Activated T-cell treated with anti-CD3 and anti-CD28 coated beads, Interleukin-2, amount 50 U/mL, for 4 hours (primary cell): Measurements from ENCODE around the gene RHOBTB3. TPM values are rescaled to one million over a fixed set of nuclear protein-coding genes. Genes with fewer than 3 reads are reported as not detected.

Experiments
- ATAC-seq, 2 donors: fragments of 200-7000 bp; cut with Tn5 transposase; one replicate each; pipeline ENCODE4 v1.10.0; 2021
- DNase-seq: peaks from one replicate; pipeline ENCODE4 v3.0.0-alpha.2; 2020
- H3K27me3 Mint-ChIP-seq: one replicate; pipeline ENCODE4 v1.8.0; 2021; ENCODE audit warnings: low read depth, mixed read lengths
- H3K36me3 Mint-ChIP-seq: one replicate; pipeline ENCODE4 v1.8.0; 2022; ENCODE audit warnings: mixed read lengths; ENCODE audit not compliant: insufficient read depth
- H3K4me1 Mint-ChIP-seq: one replicate; pipeline ENCODE4 v1.8.0; 2021; ENCODE audit warnings: low read depth, mixed read lengths
- H3K4me3 Mint-ChIP-seq: one replicate; pipeline ENCODE4 v1.8.0; 2021; ENCODE audit warnings: mild to moderate bottlenecking, moderate library complexity, mixed read lengths
- H3K9me3 Mint-ChIP-seq: one replicate; pipeline ENCODE4 v1.8.0; 2021; ENCODE audit warnings: mixed read lengths
- total RNA-seq, 3 donors: library from RNA; stranded (reverse); gene quantifications; one replicate each; pipeline ENCODE4 v1.2.1, GENCODE V29; 2021

RHOBTB3 gene
- total RNA-seq, 3 donors from 2014 or later, result 2.2 to 5.0 (median 3.9) TPM

DNA sequence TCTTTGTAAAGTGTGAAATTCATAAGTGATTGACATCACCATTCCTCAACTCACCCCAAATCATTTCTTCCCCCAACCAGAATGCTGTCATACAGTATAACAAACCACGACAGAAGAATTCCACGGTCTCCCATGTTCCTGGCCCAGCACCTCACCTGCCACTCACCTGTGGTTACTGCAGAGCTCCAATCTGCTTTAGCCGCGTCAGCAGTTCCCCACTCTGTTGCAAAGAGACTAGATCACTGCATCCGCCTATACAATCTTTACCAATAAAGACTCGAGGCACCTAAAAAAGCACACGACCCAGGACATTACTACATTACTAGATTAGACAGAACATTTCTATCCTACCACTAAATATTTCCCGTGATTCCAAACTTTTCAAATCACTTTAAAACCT, 85.2 kb downstream of the RHOBTB3 start:
- DNase-seq, result no peak
- no peaks in the 10 kb centered on the region for H3K9me3 Mint-ChIP-seq
- H3K4me1 Mint-ChIP-seq, result peaks cover 89% of the 10 kb centered on the region
- H3K36me3 Mint-ChIP-seq, result peaks cover 31% of the 10 kb centered on the region
- H3K4me3 Mint-ChIP-seq, result peak overlapping the region; percentile 25
- no peak for ATAC-seq
- no peaks in the 10 kb centered on the region for H3K27me3 Mint-ChIP-seq

DNA sequence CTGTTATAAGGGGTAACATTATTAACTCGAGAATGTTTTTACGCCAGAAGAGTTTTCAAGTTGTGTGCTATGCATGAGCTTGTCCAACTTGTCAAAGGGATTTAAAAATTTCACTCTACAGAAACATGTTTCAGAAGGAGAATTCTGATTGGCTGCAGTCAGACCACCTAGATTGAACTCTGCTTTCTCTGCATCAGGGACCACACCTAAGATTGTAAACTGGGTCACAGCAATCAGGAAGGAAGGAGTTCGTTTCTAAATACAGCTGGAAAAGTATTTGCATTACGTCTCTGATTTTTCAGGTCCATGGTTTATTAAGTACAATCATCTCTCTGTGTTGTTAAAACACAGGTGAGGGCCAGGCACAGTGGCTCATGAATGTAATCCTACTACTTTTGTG, 85.6 kb downstream of the RHOBTB3 start:
- Mint-ChIP-seq H3K4me1 (peaks cover 89% of the 10 kb centered on the region), H3K27me3 (no peaks in the 10 kb centered on the region), H3K36me3 (peaks cover 29% of the 10 kb centered on the region), H3K9me3 (no peaks in the 10 kb centered on the region), H3K4me3 (peak overlapping the region; percentile 83)
- no peak for DNase-seq
- no peak for ATAC-seq

DNA sequence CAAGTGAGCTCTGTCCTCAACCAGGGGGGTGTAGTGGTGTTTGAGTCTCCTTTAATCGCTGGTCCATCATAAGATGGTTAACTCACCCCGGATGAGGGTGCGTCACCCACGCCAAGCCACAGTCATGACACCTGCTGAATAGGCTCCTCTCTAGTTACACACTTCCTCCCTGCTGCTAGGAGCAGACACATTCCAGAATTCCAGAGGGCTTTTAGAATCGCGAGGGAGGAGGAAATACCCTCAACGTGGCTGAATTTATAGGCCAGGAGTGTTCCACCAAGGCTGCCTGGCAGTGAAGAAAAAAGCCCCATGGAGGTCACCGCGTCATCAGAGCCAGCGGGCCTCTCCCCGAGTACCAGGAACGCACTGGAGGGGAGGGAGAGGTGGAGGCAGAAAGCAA, 86.3 kb downstream of the RHOBTB3 start:
- H3K4me1 Mint-ChIP-seq, result peaks cover 85% of the 10 kb centered on the region
- peaks cover 24% of the 10 kb centered on the region for H3K36me3 Mint-ChIP-seq
- H3K27me3 Mint-ChIP-seq, result no peaks in the 10 kb centered on the region
- DNase-seq, result no peak
- no peaks in the 10 kb centered on the region for H3K9me3 Mint-ChIP-seq
- ATAC-seq, result peak; percentile 41 to 43
- H3K4me3 Mint-ChIP-seq, result peak overlapping the region; percentile 83

DNA sequence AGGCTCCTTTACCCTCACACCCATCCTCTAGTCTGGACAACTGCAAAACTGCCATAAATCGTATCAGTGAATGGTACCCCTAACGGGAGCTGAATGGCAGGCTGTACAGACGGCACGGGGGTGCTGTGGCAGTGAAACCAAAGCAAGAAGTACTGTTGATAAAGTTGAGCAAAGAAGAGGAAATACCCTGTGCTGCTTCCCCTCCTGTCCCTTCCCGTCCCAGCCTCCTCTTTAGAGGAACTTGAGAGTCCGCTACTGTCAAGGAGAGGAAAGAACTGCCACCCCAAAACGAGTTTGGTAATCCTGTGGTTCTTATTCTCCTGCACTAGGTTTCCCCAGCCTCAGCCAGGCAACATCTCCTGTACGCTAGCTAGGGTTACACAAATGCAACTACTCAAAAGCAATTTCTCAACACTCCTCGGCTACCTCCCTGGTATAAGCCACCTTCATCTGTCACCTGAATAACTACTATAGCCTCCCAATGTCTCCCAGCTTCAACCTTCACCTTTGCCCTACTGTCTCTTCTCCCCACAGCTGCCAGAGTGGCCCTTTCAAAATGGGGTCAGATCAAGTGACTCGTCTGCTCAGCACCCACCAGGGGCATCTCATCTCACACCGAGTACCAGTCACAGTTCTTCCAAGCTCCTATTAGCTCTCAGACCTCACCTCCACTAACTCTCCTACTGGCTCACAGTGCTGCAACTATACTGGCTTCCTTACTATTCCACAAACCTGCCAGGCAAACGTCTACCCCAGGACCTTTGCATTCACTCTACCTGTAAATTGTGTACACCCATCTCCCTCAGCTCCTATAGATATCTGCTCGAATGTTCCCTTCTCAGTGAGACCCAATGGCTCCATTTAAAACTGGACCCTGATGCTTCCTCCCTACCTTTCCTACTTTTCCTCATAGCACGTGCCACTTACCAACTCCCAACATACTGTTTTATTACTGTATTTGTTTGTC, 87.3 kb downstream of the RHOBTB3 start:
- DNase-seq, result no peak
- ATAC-seq, result peak; percentile 28 to 44
- H3K9me3 Mint-ChIP-seq, result no peaks in the 10 kb centered on the region
- peaks cover 17% of the 10 kb centered on the region for H3K36me3 Mint-ChIP-seq
- peak overlapping the region; percentile 83 for H3K4me3 Mint-ChIP-seq
- H3K27me3 Mint-ChIP-seq, result no peaks in the 10 kb centered on the region
- peaks cover 85% of the 10 kb centered on the region for H3K4me1 Mint-ChIP-seq

DNA sequence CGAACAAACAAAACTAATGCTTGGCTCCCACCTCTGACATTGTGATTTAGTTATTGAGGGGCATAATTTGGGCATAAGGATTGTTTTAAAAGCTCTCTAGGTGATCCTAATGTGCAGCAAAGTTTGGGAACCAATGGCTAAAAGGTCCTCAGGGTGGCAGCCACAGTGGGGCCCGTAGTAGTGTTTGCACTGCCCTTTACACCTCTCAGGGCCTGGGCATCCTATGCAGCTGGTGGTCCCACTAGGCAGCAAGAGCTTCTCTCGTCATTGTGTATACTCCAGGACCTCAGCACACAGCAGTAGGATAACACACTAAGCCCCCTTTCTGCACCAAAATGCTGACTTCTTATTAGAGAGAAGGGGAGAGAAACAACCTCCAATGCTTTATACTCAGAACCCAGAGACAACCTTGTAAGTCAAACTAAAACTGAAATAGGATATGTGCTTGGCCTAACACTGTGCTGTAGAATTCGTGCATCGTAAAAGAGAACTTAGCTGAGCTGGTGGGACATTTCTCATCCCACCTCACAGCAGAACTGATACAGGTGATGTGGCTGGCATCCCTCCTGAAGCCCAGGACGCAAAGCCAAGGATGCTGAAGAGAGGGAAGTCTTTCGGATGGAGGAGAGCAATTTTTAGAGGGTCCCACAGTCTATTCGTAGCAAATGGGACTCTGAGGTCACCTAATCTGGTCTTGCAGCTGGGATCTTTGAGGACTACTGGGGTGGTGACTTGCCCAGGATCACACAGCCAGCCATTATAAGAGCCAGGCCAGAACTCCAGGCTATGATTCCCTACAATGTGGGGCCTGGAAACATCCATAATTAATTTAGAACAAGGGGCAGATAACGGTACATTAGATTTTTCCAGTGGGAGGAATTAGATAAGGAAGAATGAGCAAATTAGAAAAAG, 90.2 kb downstream of the RHOBTB3 start:
- DNase-seq (no peak), ATAC-seq (peak; percentile 19 to 21)
- Mint-ChIP-seq H3K4me3 (peak overlapping the region; percentile 96), H3K4me1 (peaks cover 85% of the 10 kb centered on the region), H3K27me3 (no peaks in the 10 kb centered on the region), H3K36me3 (peaks cover 3% of the 10 kb centered on the region), H3K9me3 (no peaks in the 10 kb centered on the region)

DNA sequence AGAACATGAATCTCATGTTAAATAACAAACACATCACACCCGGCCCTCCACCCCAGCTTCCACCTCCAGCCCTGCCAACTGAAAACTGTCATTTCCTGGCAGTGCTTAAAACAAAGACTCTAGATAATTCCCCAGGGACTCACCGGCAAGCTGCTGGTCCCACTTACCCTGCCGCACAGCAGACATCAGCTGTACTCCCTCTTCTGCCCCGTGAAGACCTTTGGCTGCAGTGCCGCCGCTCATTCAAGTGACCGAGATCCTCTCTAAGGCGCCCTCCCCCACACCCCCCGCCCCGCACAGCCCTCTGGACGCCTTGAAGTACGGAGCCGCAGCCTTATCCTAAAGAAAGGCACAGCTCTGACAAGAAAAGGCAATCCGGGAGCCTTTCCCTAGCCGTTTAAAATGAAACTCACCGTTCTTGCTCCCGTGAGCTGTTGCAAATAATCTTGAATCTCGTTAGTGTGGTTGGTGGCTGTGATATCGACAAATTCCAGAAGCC, 91.0 kb downstream of the RHOBTB3 start:
- ATAC-seq (peak; percentile 12 to 15), DNase-seq (no peak)
- Mint-ChIP-seq H3K36me3 (no peaks in the 10 kb centered on the region), H3K4me3 (peak overlapping the region; percentile 96), H3K27me3 (no peaks in the 10 kb centered on the region), H3K9me3 (no peaks in the 10 kb centered on the region), H3K4me1 (peaks cover 78% of the 10 kb centered on the region)

DNA sequence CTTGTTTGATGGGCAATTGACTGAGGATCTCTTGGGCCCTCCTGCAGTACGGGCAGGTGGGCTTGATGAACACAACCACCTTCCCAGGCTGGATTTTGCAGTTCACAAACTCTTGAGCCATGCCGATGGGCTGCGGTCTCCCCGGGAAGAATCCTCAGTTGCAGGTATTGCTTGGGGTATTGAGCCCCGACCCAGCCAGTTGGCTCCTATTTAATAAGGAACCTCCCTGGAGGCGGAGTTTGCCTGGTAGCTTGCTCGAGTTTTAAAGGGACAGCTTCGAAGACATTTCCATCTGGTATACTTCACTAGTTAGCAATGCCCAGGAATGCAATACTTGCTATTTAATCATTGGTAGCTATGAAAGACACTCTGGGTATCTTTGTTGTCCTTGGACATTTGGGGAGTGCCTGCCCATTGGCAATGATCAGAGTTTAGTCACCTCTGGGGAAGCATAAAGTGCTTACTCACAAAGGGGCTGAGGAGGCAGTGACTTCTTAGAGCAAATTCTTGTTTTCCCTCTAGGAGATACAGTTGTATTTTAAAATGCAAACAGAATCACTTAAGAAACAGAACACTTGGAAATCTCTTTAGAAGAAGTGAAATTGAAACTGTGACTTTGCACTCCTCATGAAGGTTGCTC, 91.5 kb downstream of the RHOBTB3 start, which contains the start of gene GLRX:
GLRX (minus strand) TSS at position 185 of the 640 bp plus-strand sequence; CDS start at position 121, 64 bp downstream.
- Mint-ChIP-seq H3K4me1 (peaks cover 77% of the 10 kb centered on the region), H3K9me3 (no peaks in the 10 kb centered on the region), H3K27me3 (no peaks in the 10 kb centered on the region), H3K4me3 (peak within 1 kb of the TSS; percentile 96), H3K36me3 (no peaks in the 10 kb centered on the region)
- ATAC-seq (peak; percentile 40 to 47), DNase-seq (peak; percentile 27)

DNA sequence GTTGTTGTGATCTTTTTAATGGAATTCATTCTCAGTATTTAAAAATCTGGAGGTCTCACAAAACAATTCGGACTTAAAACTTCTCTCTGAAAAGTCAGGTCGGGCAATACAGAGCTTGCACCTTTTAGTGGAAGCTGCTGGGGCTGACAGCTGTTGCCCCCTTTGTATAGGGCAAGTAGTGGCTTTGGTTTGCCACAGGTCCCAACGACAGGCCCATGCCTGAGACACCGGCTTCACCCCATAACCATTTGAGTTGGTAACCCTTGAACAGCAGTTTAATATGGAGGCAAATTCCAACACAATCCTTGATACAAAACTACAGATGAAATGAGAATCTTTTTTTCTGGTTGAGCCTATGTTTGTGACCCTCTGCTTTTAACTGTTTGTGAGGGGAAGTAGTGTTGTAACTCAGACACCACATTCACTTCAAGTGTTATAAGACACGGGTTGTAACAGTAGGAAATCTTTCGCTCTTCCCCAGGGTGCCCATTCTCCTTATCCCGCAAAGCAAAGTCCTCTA, 92.1 kb downstream of the RHOBTB3 start:
- H3K4me3 Mint-ChIP-seq, result peak overlapping the region; percentile 96
- H3K9me3 Mint-ChIP-seq, result no peaks in the 10 kb centered on the region
- no peaks in the 10 kb centered on the region for H3K36me3 Mint-ChIP-seq
- DNase-seq, result no peak
- H3K27me3 Mint-ChIP-seq, result no peaks in the 10 kb centered on the region
- ATAC-seq, result no peak
- peaks cover 73% of the 10 kb centered on the region for H3K4me1 Mint-ChIP-seq

DNA sequence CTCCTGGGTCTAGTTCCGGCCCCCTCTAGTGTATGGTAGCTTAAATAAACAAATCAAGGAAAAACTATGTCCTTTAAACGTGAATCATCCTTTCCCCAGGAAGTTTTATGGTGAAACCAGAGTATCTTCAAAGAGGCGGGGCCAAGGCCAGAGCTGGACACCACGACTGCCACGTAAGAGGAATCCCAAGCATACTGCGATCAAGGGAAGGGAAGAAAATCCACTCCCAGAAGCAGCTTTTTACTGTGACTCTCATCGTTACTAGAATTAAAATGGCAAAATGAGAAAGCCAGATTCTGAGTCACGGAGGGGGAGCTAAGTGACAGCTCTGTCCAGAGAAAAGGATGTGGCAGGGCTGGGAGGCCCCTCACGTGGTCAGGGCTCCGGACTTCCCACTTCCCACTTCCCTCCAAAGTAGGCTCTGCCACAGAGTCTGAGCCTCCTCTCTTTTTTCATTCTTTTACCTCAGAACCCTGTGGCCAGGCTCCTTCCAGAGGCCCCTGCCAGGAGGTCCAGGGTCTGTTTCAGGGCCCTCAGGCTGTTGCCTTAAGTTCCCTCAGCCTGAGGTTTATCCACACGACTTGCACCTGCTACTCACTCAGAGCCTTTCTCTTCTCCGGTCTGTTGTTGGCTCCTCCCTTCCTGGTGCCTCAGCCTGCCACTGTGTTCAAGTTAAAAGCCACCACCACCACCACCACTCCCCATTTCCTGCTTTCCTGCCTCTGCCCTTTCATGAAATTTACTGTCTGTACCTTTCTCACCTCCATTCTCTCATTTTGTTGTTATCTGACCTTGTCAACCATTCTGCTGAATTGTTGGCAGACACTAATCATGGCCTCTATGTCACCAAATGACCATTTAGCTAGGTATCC, 92.8 kb downstream of the RHOBTB3 start:
- DNase-seq (peak; percentile 48), ATAC-seq (peak; percentile 46 to 47)
- Mint-ChIP-seq H3K4me3 (peak overlapping the region; percentile 96), H3K4me1 (peaks cover 67% of the 10 kb centered on the region), H3K36me3 (no peaks in the 10 kb centered on the region), H3K9me3 (no peaks in the 10 kb centered on the region), H3K27me3 (no peaks in the 10 kb centered on the region)

DNA sequence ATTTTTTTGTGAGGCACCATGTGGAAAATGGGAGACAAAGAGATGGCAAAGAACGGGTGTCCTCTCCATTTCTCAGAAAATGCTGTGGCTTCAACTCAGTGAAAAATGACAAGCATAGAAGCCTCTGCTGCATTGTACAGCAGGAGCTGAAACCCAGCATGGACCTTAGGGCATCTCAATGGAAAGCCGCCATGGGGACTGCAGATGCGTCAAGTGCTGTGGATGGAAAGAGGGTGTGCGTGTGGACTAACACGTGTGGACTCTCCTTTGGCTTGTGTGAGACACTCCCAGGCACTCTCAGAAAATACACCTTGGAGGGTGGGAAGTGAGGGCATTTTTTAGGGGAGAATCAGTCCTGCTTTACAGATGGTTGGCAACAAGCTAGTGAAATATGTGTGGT, 93.6 kb downstream of the RHOBTB3 start:
- peak overlapping the region; percentile 96 for H3K4me3 Mint-ChIP-seq
- ATAC-seq (no peak), DNase-seq (no peak)
- H3K4me1 Mint-ChIP-seq, result peaks cover 60% of the 10 kb centered on the region
- no peaks in the 10 kb centered on the region for H3K36me3 Mint-ChIP-seq
- H3K9me3 Mint-ChIP-seq, result no peaks in the 10 kb centered on the region
- H3K27me3 Mint-ChIP-seq, result no peaks in the 10 kb centered on the region

DNA sequence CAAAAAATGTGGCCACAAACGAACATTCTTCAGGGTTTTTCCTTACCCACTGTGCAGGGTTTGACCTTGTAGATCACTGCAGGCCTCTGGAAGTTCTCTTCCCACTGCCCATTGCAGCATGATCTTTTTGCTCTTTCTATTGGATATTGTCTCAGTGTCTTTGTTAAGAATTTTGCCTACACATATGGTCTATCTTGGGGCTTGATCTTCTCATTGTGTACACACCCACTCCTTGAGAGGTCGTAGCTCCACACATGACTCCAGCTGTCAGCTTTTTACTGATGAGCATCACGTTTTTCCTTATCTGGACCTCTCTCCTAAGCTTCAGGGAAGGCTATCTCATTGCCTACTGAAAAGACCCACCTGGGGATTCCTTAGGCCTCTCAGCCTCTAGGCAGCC, 94.4 kb downstream of the RHOBTB3 start:
- no peak overlapping the region for H3K4me3 Mint-ChIP-seq

DNA sequence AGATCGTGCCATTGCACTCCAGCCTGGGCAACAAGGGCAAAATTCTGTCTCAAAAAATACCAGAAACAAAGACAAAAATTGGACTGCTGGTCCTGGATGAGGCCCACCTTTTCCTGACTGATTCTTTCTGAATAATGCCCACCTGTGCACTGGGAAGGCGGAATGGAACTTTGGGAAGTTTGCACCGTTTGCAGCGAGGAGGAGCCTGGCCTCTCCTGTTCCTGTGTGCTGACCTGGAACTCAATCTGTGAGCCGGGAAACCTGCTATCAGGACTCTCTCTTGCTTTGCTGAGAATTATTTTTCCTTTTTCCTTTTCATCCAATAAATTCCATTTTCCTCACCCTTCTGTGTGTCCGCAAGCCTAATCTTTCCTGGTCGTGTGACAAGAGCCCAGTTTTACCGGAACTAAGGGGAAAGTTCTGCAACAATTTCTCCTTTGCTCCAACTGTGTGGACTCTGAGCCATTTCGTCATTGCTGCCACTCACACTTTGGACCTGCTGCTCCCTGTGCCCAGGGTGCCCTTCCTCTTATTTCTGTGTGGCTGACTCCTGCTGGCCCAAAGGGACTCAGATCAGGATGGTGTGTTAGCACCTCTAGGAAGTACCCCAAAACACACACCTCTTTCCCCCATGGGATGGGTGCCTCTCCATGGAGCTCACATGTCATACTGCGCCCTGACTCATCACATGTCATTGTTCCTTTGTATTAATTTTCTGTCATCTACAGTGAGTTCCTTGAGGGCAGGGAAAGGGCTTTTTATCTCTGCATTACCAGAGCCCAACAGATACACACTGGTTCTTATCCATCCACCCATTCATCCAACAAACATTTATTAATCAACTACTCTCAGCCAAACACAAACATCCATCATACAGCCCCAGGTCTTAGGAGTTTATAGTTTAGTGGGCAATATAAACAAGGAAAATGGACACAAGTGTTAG, 96.1 kb downstream of the RHOBTB3 start:
- no peak for ATAC-seq
- Mint-ChIP-seq H3K4me3 (no peak overlapping the region), H3K9me3 (no peaks in the 10 kb centered on the region)

More for the DNA sequence above, 94.4 kb downstream of the RHOBTB3 start:
- H3K4me1 Mint-ChIP-seq, result peaks cover 55% of the 10 kb centered on the region
- ATAC-seq (no peak), DNase-seq (no peak)
- H3K36me3 Mint-ChIP-seq, result no peaks in the 10 kb centered on the region
- no peaks in the 10 kb centered on the region for H3K9me3 Mint-ChIP-seq
- H3K27me3 Mint-ChIP-seq, result no peaks in the 10 kb centered on the region

More for the DNA sequence above, 96.1 kb downstream of the RHOBTB3 start:
- no peak for DNase-seq
- no peaks in the 10 kb centered on the region for H3K36me3 Mint-ChIP-seq
- H3K27me3 Mint-ChIP-seq, result no peaks in the 10 kb centered on the region
- peaks cover 43% of the 10 kb centered on the region for H3K4me1 Mint-ChIP-seq
